GM10248 (cell line): ENCODE measurements around the gene EYA2.
A peak's percentile ranks its signal among the peaks of the same experiment; 100 is the strongest.

Experiments
- CTCF ChIA-PET: fragments of 300-600 bp; sonication (Branson Sonifier 250); formaldehyde crosslinking; extraction: SDS; loops from one replicate; lab custom pipeline; 2021; ENCODE audit warnings: antibody characterized with exemption; lab: Yijun Ruan, JAX
- POLR2A ChIA-PET: fragments of 350-650 bp; sonication (Branson Sonifier 250); formaldehyde crosslinking; extraction: SDS; loops from one replicate; lab custom pipeline; 2020; ENCODE audit warnings: antibody characterized with exemption; lab: Yijun Ruan, JAX
- DNase-seq: peaks from one replicate; pipeline ENCODE4 v3.0.0; 2012; ENCODE audit errors: extremely low spot score
- TF ChIP-seq, protein P1 (sequence below): IDR thresholded peaks from 2 replicates; pipeline ENCODE4 v1.5.1; 2012; ENCODE audit warnings: mild to moderate bottlenecking, low read depth; ENCODE audit errors: extremely low read depth, missing control alignments, control extremely low read depth

Gene EYA2

DNA sequence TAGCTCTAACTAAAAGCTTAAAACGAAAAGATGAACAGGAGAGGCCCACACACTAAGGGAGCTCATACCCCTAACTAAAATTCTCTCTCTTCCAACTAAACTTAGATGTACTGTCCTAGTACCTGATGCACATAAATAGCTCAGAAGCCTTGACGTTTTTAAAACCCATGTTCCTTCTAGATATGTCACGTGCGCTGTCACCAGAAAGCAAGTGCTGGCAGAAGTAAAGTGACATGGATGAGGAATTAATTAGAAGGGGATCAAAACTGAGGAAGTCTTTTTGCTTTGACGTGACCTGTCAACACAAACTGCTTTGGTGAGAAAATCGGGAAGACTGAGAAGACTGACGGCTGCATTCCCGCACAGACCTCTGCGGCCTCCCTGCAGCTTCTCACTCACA is 319.3 kb downstream of the EYA2 start:
- TF ChIP-seq, protein P1, sequence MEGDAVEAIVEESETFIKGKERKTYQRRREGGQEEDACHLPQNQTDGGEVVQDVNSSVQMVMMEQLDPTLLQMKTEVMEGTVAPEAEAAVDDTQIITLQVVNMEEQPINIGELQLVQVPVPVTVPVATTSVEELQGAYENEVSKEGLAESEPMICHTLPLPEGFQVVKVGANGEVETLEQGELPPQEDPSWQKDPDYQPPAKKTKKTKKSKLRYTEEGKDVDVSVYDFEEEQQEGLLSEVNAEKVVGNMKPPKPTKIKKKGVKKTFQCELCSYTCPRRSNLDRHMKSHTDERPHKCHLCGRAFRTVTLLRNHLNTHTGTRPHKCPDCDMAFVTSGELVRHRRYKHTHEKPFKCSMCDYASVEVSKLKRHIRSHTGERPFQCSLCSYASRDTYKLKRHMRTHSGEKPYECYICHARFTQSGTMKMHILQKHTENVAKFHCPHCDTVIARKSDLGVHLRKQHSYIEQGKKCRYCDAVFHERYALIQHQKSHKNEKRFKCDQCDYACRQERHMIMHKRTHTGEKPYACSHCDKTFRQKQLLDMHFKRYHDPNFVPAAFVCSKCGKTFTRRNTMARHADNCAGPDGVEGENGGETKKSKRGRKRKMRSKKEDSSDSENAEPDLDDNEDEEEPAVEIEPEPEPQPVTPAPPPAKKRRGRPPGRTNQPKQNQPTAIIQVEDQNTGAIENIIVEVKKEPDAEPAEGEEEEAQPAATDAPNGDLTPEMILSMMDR = no peak
- ChIA-PET POLR2A (no interaction called here), CTCF (interaction anchor here (1.0 to 3.6 kb wide), 8 partner anchors 9 to 1406 kb away, joined by 3 to 23 read pairs (median 4); no protein-coding TSS in a partner anchor)

DNA sequence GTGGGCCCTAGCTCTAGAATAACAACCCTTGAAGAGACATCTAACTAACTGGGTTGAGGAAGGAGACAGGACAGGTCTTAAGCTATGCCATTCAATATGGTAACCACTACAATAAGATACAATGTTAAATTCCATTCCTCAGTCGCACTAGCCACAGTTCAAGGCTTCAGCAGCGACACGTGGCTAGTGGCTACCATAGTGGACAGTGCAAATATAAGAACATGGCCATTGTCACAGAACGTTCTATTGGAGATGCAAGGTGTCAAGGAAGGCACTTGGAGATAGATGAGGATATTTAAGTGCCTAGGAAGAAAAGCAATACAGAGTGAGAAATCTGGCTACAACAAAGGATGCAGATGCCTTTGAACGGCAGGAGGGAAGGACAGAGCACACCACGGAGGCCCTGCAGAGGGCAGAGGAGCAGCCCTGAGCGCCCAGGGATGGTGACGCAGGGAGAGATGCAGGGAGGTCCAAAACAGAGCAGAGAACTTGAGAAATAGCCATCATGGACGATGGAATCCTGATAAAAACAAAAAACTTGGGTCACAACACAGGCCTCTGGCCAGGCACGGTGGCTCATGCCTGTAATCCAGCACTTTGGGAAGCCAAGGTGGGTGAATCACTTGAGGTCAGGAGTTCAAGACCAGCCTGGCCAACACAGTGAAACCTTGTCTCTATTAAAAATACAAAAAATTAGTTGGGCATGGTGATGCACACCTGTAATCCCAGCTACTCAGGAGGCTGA is 321.2 kb downstream of the EYA2 start:
- TF ChIP-seq, protein P1 = no peak
- CTCF ChIA-PET = interaction anchor here (1.2 to 2.5 kb wide), 3 partner anchors 11 to 17 kb away, joined by 4 to 15 read pairs (median 5); no protein-coding TSS in a partner anchor
- POLR2A ChIA-PET = no interaction called here
- DNase-seq = no peak

More for the DNA sequence above, 319.3 kb downstream of the EYA2 start:
- no peak for DNase-seq

DNA sequence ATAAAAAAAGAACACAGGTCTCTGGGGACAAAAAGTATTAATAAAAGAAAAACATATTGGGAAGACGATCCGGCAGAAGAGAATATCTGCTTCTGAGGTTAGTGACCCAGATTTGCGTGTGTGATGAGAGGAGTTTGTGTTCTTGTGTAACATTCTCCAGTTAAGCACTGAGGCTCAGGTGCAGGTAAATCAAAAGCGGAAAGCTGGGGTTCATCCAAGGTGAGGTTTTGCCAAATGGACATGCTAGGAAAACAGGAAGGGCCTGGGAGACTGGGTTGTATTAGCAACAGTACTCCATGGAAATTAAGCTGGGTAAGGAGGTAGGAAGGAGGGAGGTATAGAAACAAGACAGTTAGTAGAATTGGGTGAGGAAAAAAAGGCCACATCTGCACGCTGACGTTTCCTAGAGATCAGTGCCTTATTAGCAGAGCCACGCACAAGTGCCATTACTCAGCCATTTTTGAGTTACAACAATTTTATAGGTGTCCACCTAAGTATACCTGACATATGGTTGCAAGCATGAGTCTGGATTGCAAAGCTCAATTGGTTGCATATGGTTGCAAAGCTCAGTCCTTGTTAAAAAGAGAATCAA is 322.3 kb downstream of the EYA2 start:
- TF ChIP-seq, protein P1 = no peak
- ChIA-PET CTCF (interaction anchor here (1.0 to 5.8 kb wide), 6 partner anchors 9 to 167 kb away, joined by 3 to 35 read pairs (median 6); no protein-coding TSS in a partner anchor), POLR2A (interaction anchor here (0.6 kb wide), 1 partner anchor 667 kb away, joined by 4 read pairs; the partner anchor contains the start of gene OCSTAMP)
- DNase-seq = no peak

DNA sequence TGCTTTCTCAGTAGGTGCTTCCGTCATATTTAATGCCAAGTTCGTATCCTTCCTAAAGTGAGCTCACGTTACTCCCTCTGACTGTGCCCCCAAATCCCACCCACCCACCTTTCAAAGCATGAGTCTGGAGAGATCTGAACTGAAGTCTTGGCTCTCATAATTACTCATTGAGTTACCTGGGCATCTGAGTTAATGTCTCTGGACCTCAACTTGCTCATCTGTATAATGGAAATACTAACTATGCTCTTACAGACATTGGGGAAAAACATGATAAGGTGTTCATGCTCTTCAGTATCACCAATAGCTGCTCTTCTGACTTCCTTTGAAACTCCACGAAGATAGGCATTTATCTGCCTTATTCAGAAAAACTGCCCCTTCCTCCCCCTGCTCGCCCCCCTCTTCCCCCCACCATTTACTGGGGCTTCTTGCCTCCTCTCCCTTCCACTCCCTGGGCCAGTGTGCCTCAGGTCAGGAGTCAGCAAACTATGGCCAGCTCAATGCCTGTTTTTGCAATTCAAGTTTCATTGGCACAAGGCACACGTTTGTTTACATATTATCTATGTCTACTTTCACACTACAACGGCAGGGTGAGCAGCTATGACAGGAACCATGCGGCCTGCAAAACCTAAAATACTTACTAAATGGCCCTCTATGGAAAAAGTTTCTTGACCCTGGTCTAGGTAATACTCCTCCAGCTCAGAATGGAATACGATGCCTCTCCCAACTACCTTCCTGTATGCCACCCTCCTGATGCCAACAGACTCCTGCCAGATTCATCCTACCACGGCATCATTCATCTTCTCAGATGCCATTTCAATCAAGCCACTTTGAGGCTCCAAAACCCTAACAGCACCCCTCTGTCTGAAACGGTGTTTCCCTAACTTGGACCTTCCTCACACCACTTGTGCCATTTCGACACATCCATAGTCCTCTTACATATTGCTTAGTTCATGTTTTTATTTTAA is 323.1 kb downstream of the EYA2 start:
- CTCF ChIA-PET = interaction anchor here (1.0 to 5.8 kb wide), 8 partner anchors 9 to 174 kb away, joined by 3 to 35 read pairs (median 5); no protein-coding TSS in a partner anchor
- POLR2A ChIA-PET = no interaction called here
- TF ChIP-seq, protein P1 = no peak

DNA sequence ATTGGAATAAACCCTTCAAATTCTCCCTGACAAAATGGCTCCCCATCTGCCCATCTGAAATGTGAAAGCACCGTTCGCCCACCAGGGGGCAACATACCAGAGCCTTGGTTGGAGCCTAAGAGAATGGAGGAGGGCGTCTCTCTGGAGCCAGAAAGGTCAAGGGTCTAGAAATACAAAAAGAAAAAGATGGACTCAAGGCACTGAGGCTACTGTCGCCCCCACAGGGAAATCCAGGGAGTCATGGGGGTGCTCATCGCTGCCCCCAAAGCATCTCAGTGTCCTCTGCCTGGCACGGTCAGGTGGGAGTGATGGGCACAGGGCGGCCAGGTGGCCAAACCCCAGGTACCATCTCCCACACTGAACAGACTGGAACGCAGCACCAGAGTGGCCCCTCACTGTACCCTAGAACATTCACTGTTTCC is 325.5 kb downstream of the EYA2 start:
- DNase-seq = peak; percentile 54
- POLR2A ChIA-PET = no interaction called here
- TF ChIP-seq, protein P1 = peak; percentile 29

More for the DNA sequence above, 323.1 kb downstream of the EYA2 start:
- no peak for DNase-seq

More for the DNA sequence above, 325.5 kb downstream of the EYA2 start:
- CTCF ChIA-PET = interaction anchor here (1.1 to 5.8 kb wide), 9 partner anchors 9 to 164 kb away, joined by 3 to 35 read pairs (median 7); partner anchors contain the start of gene ZMYND8
